A204.1 (cell line): Measurements from ENCODE around the gene MEIKIN.

Experiments
- FAIRE-seq: peaks from 2 replicates; lab custom pipeline; 2012; peaks lifted over from hg19 to GRCh38; lab: Jason Lieb, UNC

The MEIKIN gene, protein sequence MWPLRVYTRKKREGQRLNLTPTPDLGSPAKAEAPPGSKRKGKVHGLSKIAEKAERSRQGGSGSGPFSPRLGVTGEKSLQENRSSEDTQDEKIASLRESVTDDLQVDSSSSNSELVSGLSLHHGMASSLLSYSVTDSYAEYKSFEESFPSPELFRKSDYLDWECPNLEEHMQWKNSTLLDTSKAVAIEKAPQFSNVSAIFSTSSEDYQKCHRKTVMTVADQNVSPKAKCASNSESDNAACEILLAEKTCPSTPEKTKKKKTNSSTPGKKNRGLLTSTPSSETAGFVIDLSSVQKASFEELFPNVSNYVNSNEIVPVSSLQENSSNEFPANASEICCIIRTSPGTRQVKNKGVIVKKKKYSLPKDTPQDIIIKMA

DNA sequence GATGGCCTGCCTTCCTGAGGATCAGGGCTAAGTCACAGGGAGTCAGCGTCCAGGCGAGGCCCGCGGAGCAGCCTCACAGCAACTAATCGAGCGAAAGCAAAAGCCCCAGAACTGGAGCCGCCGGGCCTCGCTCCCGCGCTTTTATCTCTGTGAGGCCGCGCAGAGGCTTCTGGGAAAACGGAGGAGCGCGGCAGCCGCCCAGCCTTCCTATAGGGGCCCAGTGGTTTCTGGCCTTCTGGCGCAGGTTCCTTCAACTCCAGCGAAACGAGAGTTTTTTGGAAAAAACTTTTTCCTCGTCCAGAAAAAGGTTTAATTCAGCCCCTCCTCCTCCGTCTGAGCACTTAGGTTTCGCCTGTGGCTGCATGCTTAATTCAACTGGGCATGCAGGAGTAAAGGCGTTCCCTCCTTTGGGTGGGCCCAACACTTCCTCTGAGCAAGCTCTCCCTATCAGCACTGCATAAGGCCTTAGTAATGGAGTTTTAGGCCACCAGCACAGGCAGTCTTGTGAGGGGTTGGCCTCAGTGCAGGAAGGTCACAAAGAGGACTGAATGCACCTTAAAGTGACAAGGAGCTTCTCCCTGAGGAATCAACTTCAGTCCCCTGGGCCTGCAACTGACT lies at the start of gene MEIKIN:
MEIKIN (minus strand) TSS at position 113 of the 618 bp plus-strand sequence. CDS start 158 bp downstream, outside the sequence.
- FAIRE-seq = no peak

GRCh38 chr5:131994533-131995226 lies 49.2 kb upstream of the MEIKIN start:
- no peak for FAIRE-seq

GRCh38 chr5:131994090-131994489 lies 48.6 kb upstream of the MEIKIN start:
- FAIRE-seq = no peak

DNA sequence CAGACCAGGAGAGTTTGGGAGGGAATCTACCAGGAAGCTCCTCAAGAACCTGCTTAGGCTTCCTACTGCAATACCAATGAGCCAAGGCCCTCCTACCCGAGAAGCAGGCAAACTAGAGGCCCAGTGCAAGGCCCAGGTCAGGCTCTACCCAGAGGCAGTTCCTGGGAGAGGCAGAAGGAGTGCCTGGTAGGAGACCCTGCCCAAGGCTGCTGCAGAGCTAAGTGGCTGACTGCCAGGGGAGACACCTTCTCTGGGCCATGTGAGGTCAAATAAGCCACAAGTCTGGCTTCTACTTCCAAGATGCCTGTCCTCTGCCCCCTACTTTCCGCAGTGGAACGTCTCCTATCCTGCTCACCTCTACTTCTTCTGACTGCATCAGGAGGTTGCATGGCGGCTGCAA lies 48.2 kb upstream of the MEIKIN start:
- FAIRE-seq = no peak

DNA sequence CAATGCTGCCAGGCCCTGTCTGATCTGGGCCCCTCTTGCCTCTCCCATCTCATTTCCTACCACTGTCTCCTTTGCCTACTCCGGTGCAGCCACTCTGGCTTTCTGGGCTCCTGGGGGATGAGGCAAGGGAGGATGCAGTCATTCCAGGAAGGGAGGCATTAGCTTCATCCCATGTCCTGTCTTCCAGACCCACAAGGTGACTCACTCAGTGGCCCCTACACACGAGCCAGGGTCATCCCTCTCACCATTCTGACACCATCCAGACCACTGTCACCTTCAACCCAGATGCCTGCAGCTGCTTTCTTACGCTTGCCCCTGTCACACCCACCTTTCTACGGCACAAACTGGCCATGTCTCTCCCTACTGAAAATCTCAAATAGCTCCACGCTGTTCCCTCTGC lies 46.9 kb upstream of the MEIKIN start:
- no peak for FAIRE-seq

GRCh38 chr5:131991593-131992324 lies 46.3 kb upstream of the MEIKIN start:
- FAIRE-seq = no peak

- no peak for FAIRE-seq
These were observed 45.3 kb upstream of the MEIKIN start for GRCh38 chr5:131990716-131991115.

DNA sequence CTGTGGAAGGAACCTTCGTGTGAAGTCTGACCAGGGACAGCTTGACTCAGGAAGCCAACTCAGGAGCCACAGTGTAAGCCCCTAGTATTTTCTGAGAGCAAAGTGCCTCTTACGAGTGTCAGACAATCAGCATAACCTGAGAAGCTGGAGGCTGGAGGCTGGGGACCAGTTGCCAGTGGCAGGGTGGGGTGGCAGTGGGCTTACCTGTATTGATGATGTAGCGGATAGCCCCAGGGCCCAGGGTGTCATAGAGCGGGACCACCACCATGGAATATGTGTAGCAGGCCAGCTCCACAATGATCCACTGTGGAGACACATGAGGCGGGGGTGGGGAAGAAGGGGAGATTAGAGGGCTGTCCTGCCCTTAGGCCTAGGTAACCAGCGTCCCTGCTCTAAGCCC lies 43.1 kb upstream of the MEIKIN start:
- FAIRE-seq = no peak

GRCh38 chr5:131987251-131987650 lies 41.8 kb upstream of the MEIKIN start:
- FAIRE-seq = no peak

- no peak for FAIRE-seq
These were observed 40.9 kb upstream of the MEIKIN start for GRCh38 chr5:131986161-131986912.

- FAIRE-seq = no peak
These were observed 39.6 kb upstream of the MEIKIN start for GRCh38 chr5:131984956-131985665.

- FAIRE-seq = no peak
These were observed 37.8 kb upstream of the MEIKIN start for GRCh38 chr5:131983244-131983771.

- no peak for FAIRE-seq
These were observed 36.1 kb upstream of the MEIKIN start for GRCh38 chr5:131981516-131981915.

- no peak for FAIRE-seq
These were observed 35.2 kb upstream of the MEIKIN start for GRCh38 chr5:131980696-131981095.

- FAIRE-seq = no peak
These were observed 34.4 kb upstream of the MEIKIN start for GRCh38 chr5:131979816-131980215.

- no peak for FAIRE-seq
These were observed 31.7 kb upstream of the MEIKIN start for GRCh38 chr5:131977212-131977604.

DNA sequence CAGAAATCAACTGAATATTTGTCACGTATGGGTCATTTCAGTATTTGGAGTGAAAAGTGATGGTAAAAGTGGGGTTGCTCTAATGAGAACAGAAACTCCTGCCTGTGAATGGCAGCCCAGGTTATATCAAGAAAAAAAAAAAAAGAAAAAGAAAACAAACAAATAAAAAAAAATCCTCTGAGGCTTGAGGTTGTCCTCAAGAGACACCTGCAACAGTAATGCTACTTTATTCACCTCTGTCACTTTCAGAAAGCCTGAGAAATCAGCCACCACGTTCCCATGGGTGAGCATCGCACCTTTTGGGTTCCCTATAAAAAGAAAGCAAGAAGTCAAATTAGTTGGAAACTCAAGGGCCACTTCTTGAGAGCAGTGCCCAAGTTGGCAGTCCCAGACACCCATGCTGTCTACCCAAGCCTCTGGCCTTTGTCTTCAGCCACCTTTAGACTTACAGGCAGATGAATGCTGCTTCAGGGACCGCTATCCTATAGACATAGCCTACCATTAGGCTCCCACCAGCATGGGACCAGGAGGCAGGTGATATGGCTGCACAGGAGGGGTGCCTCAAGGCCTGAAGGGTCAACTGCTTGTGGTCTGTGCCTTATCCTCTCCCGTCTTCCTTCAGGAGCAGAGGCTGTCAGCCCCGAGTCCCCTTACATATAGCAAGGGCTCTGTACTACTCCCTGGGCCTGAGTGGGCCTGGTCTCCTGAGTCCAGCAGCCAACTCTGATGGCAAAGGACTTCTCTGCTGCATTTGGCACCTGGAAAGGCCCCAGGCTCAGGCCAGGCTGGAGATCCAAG lies 31.1 kb upstream of the MEIKIN start:
- no peak for FAIRE-seq

GRCh38 chr5:131974956-131975726 lies 29.7 kb upstream of the MEIKIN start:
- FAIRE-seq = no peak

DNA sequence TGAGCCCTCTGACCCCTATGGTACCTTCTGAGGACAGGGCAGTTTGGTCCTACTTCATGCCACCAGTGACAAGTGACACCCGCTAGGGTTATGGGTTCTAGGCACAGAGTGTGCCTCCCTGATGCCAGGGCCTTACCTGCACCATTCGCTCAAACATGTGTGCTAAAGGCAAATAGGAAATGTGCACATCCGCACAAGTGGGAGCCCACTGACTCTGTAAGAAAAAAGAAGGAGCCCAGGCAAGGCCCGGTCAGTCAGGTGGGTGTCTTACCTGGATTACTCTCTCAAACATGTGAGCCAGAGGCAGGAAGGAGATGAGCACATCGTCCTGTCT lies 29.1 kb upstream of the MEIKIN start:
- FAIRE-seq = no peak
